Hepatic stellate cell (primary cell): Measurements from ENCODE around the gene MTRF1.
A peak's percentile ranks its signal among the peaks of the same experiment; 100 is the strongest.
"Not testable (repeated sequence)": the region's sequence is repeated elsewhere in the genome, so short reads cannot be mapped to it uniquely, and the experiment has no call there.

ENCODE experiments used
- DNase-seq: peaks from one replicate; pipeline ENCODE4 v3.0.0; 2011; ENCODE audit warnings: low spot score

The MTRF1 gene

DNA sequence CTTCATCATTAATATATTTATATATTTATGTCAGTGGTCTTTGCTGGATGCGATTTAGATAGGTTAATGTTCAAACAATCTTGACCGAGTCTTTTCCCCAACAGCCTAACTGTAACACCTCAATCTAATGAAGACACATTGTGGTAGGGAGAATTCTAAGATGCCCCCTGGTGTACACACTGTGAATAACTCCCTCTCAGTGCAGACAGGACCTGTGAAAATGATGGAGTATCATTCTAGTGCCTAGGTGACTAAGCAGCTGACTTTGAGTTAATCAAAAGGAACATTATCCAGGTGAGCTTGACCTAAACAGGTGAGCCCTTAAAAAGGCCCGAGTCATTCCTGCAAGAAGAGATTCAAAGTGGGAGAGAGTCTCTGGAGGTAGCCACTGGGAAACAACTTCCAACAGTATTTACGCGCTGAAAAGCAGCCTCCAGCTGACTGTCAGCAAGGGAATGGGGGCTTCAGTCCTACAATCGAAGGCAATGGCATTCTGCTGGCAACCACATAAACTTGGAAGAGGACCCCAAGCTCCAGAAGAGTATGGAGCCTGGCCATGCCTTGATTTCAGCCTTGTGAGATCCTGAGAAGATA is 41.0 kb downstream of the MTRF1 start:
- DNase-seq: peak; percentile 42

DNA sequence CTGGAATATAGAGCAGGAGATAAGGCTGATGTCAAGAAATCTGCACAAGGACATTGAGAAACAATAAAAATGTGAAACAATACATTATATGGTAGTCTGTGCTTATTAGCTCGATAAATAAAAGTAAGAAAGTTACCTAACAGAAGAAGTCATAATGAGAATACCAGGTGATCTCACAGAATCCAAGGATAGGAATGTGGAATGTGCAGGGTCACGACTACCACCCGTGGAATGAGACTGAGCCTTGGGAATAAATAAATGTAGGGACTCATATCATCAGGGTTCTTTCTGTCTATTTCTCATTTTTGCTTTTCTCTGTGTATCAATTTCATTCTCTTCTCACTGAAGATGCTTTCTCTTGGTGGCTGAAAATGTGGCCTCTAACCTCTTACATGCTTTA is 43.0 kb downstream of the MTRF1 start:
- no peak for DNase-seq

DNA sequence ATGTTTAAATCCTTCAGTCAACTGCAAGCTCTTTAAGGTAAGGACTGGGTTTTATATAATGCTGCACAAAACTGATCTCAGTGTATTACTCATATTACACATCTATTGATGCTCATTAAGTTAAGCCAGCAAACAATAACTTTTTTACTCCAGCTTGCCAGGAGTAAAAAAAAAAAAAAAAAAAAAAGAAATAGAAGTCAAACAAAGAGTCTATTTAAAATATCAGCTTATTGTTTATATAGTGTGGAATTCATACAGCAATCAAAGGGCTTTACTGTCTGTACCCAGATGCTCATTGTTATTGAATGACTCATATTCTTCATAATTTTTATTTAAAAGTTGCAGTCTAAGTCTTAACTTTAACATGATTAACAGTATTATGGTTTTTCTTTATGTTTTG is 47.2 kb downstream of the MTRF1 start:
- peak; percentile 23 for DNase-seq

DNA sequence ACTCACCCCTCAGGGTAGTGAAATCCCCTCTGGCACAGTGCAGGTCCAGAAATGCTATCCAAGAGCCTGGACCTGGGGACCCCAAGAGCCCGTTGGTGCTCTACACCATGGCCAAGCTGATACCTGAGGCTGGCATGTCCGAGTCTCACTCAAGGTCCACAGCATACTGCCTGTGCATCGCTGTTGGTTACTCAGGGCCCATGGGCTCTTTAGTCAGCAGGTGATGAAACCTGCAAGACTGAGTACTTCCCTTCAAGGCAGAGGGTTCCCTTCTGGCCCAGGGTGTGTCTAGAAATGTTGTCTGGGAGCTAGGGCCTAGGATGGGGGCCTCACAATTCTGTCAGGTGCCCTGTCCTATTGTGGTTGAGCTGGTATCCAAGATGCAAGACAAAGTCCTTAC is 49.5 kb downstream of the MTRF1 start:
- no peak for DNase-seq

DNA sequence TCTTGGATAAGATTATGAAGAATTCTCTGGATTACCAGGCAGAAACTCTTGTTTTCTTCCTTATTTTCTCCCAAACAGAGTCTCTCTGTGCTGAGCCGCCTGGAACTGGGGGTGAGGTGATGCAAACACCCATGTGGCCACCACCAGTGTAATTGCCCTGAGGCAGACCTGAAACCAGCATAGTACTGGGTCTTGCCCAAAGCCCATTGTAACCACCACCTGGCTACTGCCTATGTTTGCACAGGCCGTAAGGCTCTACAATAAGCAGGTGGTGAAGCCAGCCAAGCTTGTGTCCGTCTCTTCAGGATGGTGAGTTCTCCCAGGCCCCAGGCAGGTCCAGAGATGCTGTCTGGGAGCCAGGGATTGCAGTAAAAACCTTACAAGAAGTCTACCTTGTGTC is 50.1 kb downstream of the MTRF1 start:
- DNase-seq: no peak

GRCh38 chr13:41212881-41213280 is 50.5 kb downstream of the MTRF1 start:
- no peak for DNase-seq

- DNase-seq: no peak
These were observed 52.3 kb downstream of the MTRF1 start for GRCh38 chr13:41211062-41211461.

DNA sequence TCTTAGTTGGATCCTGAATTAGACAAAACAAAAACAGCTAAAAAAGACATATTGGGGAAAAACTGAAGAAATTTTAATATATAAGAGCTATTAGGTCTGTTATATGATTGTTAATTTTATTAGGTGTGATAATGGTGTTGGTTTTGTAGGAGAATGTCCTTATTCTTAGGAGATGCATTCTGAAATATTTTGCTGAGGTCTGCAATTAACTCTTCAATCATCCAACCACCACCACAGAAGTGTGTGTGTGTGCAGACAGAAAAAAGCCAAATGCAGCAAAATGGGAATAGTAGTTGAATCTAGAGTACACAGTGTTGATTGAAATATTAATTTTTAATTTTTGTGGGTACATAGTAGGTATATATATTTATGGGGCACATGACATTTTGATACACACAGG is 56.9 kb downstream of the MTRF1 start:
- no peak for DNase-seq

- DNase-seq: no peak
These were observed 59.6 kb downstream of the MTRF1 start for GRCh38 chr13:41203810-41204209.

- no peak for DNase-seq
These were observed 63.2 kb downstream of the MTRF1 start for GRCh38 chr13:41200126-41200525.

DNA sequence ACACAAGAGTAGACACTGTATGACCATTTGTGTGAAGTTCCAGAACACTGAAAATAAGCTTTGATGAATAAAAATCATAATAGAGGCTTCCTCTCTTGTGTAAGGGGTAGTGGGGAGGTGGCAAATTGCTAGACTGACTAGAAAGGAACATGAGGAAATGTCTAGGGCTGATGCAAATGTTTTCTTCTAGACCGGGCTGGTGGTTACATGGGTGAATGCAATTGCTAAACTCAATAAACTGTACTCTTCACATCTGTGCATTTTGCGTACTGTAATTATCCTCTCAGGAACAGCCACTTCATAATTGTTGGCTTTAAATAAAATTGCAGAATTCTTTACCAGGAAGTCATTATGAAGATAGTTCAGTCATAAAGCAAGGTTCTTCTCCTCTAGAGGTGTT is 63.9 kb downstream of the MTRF1 start:
- no peak for DNase-seq

GRCh38 chr13:41199079-41199478 is 64.3 kb downstream of the MTRF1 start:
- no peak for DNase-seq

DNA sequence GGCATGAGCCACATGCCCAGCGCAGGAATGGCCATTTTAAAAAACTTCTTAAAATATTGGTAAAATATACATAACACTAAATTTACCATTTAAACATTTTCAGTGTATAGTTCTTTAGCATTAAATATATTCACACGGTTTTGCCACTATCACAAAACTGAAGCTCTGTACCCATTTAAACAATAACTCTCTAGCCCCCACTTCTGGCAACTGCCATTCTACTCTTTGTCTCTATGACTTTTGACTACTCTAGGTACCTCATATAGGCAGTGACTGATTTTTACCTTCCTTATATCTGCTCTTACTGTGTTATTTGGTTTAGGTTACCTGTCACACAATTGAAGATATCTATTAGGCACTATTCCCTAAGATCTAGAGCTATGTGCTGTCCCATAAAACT is 66.8 kb downstream of the MTRF1 start:
- DNase-seq: no peak

GRCh38 chr13:41196011-41196410 is 67.4 kb downstream of the MTRF1 start:
- no peak for DNase-seq

GRCh38 chr13:41193919-41194824 is 69.2 kb downstream of the MTRF1 start, which contains the start of gene KBTBD7:
Gene KBTBD7, minus strand, starts transcription at chr13:41194569. Its CDS starts 312 bp downstream, at chr13:41194257.
- DNase-seq: peak; percentile 88

- no peak for DNase-seq
These were observed 69.9 kb downstream of the MTRF1 start for GRCh38 chr13:41193469-41193868.

DNA sequence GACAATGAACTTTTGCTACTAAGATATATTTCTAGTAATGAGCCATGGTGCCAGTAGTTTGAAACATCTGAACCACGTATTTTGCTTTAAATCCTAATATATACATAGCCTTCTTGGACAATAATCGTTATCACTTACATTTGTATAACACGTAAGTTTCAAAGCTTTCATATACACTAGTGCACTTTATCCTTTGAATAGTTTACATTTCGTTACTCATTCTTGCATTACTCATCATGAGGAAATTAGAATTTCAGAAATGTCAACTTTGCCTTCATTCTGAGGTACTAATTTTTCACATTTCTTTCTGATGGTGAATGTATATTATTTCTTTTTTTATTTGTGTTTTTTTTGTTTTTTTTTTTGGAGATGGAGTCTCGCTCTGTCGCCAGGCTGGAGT is 74.8 kb downstream of the MTRF1 start:
- DNase-seq: no peak

GRCh38 chr13:41186481-41186880 is 76.9 kb downstream of the MTRF1 start:
- DNase-seq: no peak

DNA sequence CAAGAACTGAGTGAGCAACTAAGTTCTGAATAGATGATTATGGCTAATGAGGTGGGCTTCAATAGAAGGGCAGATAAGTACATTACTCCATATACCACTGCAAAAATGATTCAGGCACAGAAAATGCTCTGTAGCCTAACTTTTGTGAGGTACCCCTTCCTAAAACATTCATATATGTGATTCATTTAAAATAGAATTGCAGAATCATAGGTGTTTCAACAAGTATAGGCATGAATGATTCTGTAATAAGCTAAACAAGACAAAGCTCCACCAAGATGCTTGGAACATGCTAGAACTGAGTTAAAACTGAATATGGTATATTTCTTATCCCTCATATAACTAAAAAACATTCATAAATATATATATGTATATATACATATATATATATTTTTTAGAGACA is 81.1 kb downstream of the MTRF1 start:
- no peak for DNase-seq

- no peak for DNase-seq
These were observed 83.7 kb downstream of the MTRF1 start for GRCh38 chr13:41179593-41180250.

DNA sequence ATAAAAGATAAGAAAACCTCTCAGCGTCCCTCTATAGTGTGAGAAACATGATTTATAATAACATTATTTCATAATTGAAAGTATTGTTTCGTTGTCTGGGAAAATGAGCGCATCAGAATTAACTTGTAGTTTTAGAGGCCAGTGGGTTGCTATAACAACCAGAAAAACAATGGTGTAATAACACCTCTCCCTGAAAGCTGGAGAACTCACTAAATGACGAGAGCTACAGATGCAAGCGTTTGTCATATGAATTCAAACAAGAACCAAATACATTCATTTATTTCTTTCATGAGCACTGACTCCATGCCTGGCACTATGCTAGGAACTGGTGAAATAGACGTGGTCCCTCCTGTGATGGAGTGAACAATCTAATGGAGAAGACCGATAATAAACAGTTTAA is 85.3 kb downstream of the MTRF1 start:
- DNase-seq: no peak

DNA sequence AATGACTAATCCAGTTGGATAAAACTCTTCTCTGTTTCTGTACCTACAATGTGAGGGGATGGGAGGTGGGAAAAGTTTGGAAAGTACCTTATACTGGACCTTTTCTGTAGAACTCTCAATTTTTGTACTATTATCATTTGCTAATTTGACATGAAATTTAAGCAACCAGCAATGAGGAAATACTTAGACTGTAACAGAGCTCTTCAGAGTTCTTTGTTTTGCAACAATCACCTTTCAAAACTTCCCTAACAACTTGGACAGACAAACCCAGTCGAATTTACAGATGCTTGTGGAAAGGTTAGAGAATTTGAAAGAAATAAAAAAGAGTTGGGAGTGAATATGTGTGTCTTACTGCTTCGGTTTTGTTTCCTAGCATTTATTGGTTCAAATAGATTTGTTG is 85.8 kb downstream of the MTRF1 start:
- no peak for DNase-seq

DNA sequence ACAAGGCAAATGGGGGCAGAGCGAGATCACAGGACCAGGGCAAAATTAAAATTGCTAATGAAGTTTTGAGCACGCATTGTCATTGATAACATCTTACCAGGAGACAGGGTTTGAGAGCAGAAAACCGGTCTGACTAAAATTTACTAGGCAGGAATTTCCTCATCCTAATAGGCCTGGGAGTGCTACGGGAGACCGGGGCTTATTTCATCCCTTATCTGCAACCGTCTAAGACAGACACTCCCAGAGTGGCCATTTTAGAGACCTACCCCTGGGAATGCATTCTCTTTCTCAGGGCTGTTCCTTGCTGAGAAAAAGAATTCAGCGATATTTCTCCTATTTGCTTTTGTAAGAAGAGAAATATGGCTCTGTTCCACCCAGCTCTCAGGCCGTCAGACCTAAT is 87.8 kb downstream of the MTRF1 start:
- DNase-seq: not testable (repeated sequence)
